GOT3 (cell line): ENCODE data around the gene LMF2.

Source experiments
- DNase-seq: peaks from one replicate; lab custom pipeline; 2025; ENCODE audit warnings: mixed read lengths; lab: John Stamatoyannopoulos, UW

LMF2 gene

GRCh38 chr22:50483106-50483505 lies 24.4 kb downstream of the LMF2 start:
- DNase-seq: no peak

GRCh38 chr22:50482107-50483074 lies 25.1 kb downstream of the LMF2 start:
- no peak for DNase-seq

GRCh38 chr22:50481440-50482106 lies 25.9 kb downstream of the LMF2 start, which contains the start of gene ADM2:
Gene ADM2, plus strand, starts transcription at chr22:50481543. Its CDS starts 305 bp downstream, at chr22:50481848.
- DNase-seq: no peak

GRCh38 chr22:50481045-50481439 lies 26.5 kb downstream of the LMF2 start:
- no peak for DNase-seq

- no peak for DNase-seq
These were observed 27.8 kb downstream of the LMF2 start for GRCh38 chr22:50479721-50480120.

GRCh38 chr22:50477923-50478322 lies 29.6 kb downstream of the LMF2 start:
- no peak for DNase-seq

GRCh38 chr22:50476868-50477267 lies 30.6 kb downstream of the LMF2 start:
- no peak for DNase-seq

GRCh38 chr22:50475652-50476002 lies 31.9 kb downstream of the LMF2 start:
- DNase-seq: no peak

- DNase-seq: peak; percentile 71
These were observed 32.5 kb downstream of the LMF2 start, which contains the start of gene SBF1 for GRCh38 chr22:50474710-50475651. Gene SBF1, minus strand, starts transcription at chr22:50475035. Its CDS starts 195 bp downstream, at chr22:50474840.

- DNase-seq: no peak
These were observed 33.4 kb downstream of the LMF2 start for GRCh38 chr22:50473855-50474671.

- DNase-seq: no peak
These were observed 34.4 kb downstream of the LMF2 start for GRCh38 chr22:50473088-50473487.

GRCh38 chr22:50471962-50472361 lies 35.5 kb downstream of the LMF2 start:
- DNase-seq: no peak

- DNase-seq: no peak
These were observed 36.2 kb downstream of the LMF2 start for GRCh38 chr22:50471197-50471847.

GRCh38 chr22:50470491-50470890 lies 37.0 kb downstream of the LMF2 start:
- no peak for DNase-seq

- peak; percentile 43 for DNase-seq
These were observed 37.9 kb downstream of the LMF2 start for GRCh38 chr22:50469377-50470305.

GRCh38 chr22:50468626-50469025 lies 38.9 kb downstream of the LMF2 start:
- DNase-seq: no peak

GRCh38 chr22:50467773-50468440 lies 39.6 kb downstream of the LMF2 start:
- no peak for DNase-seq

GRCh38 chr22:50467341-50467740 lies 40.2 kb downstream of the LMF2 start:
- no peak for DNase-seq
